K562 (cell line): ENCODE data around the gene CERS6. TPM values are rescaled to one million over a fixed set of nuclear protein-coding genes. Genes with fewer than 3 reads are reported as not detected.

Experiments
- ATAC-seq: fragments of 200-7000 bp; cut with Tn5 transposase; 3 replicates; pipeline ENCODE4 v1.9.1; 2020; ENCODE audit warnings: moderate library complexity
- BruUV-seq: library from RNA; stranded (reverse); fragments of 400-500 nt; replicated peaks from 2 replicates; lab custom pipeline; 2021; lab: Mats Ljungman, UMichigan
- CTCF ChIA-PET: fragments of 300-600 bp; formaldehyde crosslinking; extraction: SDS; loops from one replicate; lab custom pipeline; 2021; ENCODE audit warnings: low intra/inter-chr PET ratio; lab: Yijun Ruan, JAX
- POLR2A ChIA-PET: fragments of 300-600, 350-650 bp; sonication (Branson Sonifier 250); formaldehyde crosslinking; extraction: SDS; loops from one replicate; lab custom pipeline; 2021; ENCODE audit warnings: antibody characterized with exemption, inconsistent platforms; lab: Yijun Ruan, JAX
- DNase-seq, 4 experiments: peaks; one replicate each; pipeline versions ENCODE4 v3.0.0 to v3.0.0-alpha.2; 2011 to 2018; ENCODE audit warnings: low spot score in 3 of 4, mixed read lengths in 3 of 4; ENCODE audit errors: extremely low read depth in 1 of 4
- FAIRE-seq: peaks from 2 replicates; lab custom pipeline; 2011; peaks lifted over from hg19 to GRCh38; lab: Jason Lieb, UNC
- H2AFZ ChIP-seq: 2 replicates; pipeline ENCODE4 v1.6.0; 2011; ENCODE audit warnings: low read depth, low read length, control low read depth, inconsistent platforms
- H3K27ac ChIP-seq: fragments of 200-600 bp; 3 replicates; pipeline ENCODE4 v1.8.0; 2011; ENCODE audit warnings: low read depth, mild to moderate bottlenecking, control low read depth, inconsistent platforms, low read length, moderate library complexity, mixed read lengths; ENCODE audit errors: extremely low read depth
- H3K27me3 ChIP-seq, 2 experiments: fragments of 300-600 bp in 1 of 2; 2 replicates in 1 of 2; 3 replicates in 1 of 2; pipeline versions ENCODE4 v1.6.0 to v1.8.0; 2011; ENCODE audit warnings: inconsistent platforms in 2 of 2, low read length in 2 of 2, mild to moderate bottlenecking in 1 of 2, mixed read lengths in 1 of 2, moderate library complexity in 1 of 2; ENCODE audit not compliant: control insufficient read depth in 2 of 2, insufficient read depth in 2 of 2
- H3K36me3 ChIP-seq: fragments of 300-600 bp; 3 replicates; pipeline ENCODE4 v1.8.0; 2011; ENCODE audit warnings: mild to moderate bottlenecking, low read length, inconsistent platforms; ENCODE audit not compliant: control insufficient read depth, insufficient read depth
- H3K4me1 ChIP-seq, 2 experiments: fragments of 200-600 bp in 1 of 2; replicated peaks in 1 of 2; 2 replicates in 1 of 2; 3 replicates in 1 of 2; pipeline versions ENCODE4 v1.5.1 to v1.8.0; 2011; ENCODE audit warnings: inconsistent platforms in 2 of 2, low read length in 2 of 2, mild to moderate bottlenecking in 1 of 2, mixed read lengths in 1 of 2, moderate library complexity in 1 of 2; ENCODE audit not compliant: control insufficient read depth in 2 of 2, insufficient read depth in 2 of 2
- H3K4me2 ChIP-seq: 2 replicates; pipeline ENCODE4 v1.6.1; 2011; ENCODE audit warnings: low read length, control low read depth, inconsistent platforms, mixed read lengths; ENCODE audit not compliant: insufficient read depth
- H3K4me3 ChIP-seq: fragments of 200-600 bp; sonication (generic), shearing (Covaris generic); 2 replicates; pipeline ENCODE4 v1.5.1; 2016; ENCODE audit warnings: control low read depth, inconsistent platforms
- H3K79me2 ChIP-seq: fragments of 200-600 bp; 3 replicates; pipeline ENCODE4 v1.8.0; 2011; ENCODE audit warnings: low read length, inconsistent platforms; ENCODE audit not compliant: control insufficient read depth, insufficient read depth
- H3K9ac ChIP-seq, 2 experiments: 2 replicates each; pipeline versions ENCODE4 v1.6.0 to v1.6.1; 2011; ENCODE audit warnings: low read depth in 2 of 2, low read length in 2 of 2, control low read depth in 1 of 2, inconsistent platforms in 1 of 2, mild to moderate bottlenecking in 1 of 2, mixed read lengths in 1 of 2; ENCODE audit not compliant: insufficient read depth in 1 of 2
- H3K9me1 ChIP-seq: one replicate; pipeline ENCODE4 v1.6.0; 2011; ENCODE audit warnings: inconsistent platforms, mild to moderate bottlenecking, low read length, moderate library complexity; ENCODE audit not compliant: control insufficient read depth, insufficient read depth
- H3K9me3 ChIP-seq: replicated peaks from 2 replicates; pipeline ENCODE4 v1.5.1; 2011; ENCODE audit warnings: low read depth, low read length, inconsistent platforms; ENCODE audit not compliant: control insufficient read depth, insufficient read depth
- H4K20me1 ChIP-seq: replicated peaks from 2 replicates; pipeline ENCODE4 v1.6.1; 2011; ENCODE audit warnings: low read length, inconsistent platforms, mixed read lengths; ENCODE audit not compliant: control insufficient read depth, insufficient read depth
- BRF1 ChIP-seq: IDR thresholded peaks from 3 replicates; pipeline ENCODE4 v1.6.1; 2011; ENCODE audit warnings: borderline replicate concordance, mild to moderate bottlenecking; ENCODE audit not compliant: insufficient read length; ENCODE audit errors: extremely low read depth
- CTCF ChIP-seq, 3 experiments: IDR thresholded peaks in 2 of 3; conservative IDR thresholded peaks in 1 of 3; 2 replicates each; pipeline ENCODE4 v1.5.1; 2011 to 2012; ENCODE audit warnings: low read length in 3 of 3, mild to moderate bottlenecking in 3 of 3, control low read depth in 2 of 3, improper control_type of control experiment in 1 of 3, inconsistent platforms in 1 of 3, low read depth in 1 of 3, mixed read lengths in 1 of 3, moderate library complexity in 1 of 3; ENCODE audit not compliant: insufficient read depth in 2 of 3
- HNRNPLL ChIP-seq: fragments of 200-400 bp; formaldehyde crosslinking; IDR thresholded peaks from 2 replicates; pipeline ENCODE4 v1.6.1; 2017; ENCODE audit warnings: low read length, low read depth, mild to moderate bottlenecking; ENCODE audit not compliant: poor library complexity, severe bottlenecking
- RAD21 ChIP-seq, 2 experiments: fragments of 250-450 bp in 1 of 2; fragments of 450-650 bp in 1 of 2; sonication (Bioruptor Pico) in 1 of 2; formaldehyde crosslinking in 1 of 2; IDR thresholded peaks in 1 of 2; conservative IDR thresholded peaks in 1 of 2; 2 replicates each; pipeline versions ENCODE4 v1.4.0 to v1.8.0; 2020 to 2022; ENCODE audit warnings: mild to moderate bottlenecking in 2 of 2, moderate library complexity in 1 of 2
- SIRT6 ChIP-seq: IDR thresholded peaks from one replicate; pipeline ENCODE4 v1.6.1; 2012; ENCODE audit warnings: low read depth, mild to moderate bottlenecking, control low read depth, inconsistent platforms, low read length, moderate library complexity
- SRSF9 ChIP-seq: fragments of 200-400 bp; formaldehyde crosslinking; IDR thresholded peaks from 2 replicates; pipeline ENCODE4 v1.6.1; 2017; ENCODE audit warnings: low read depth, low read length, borderline replicate concordance
- ZBTB43 ChIP-seq: sonication (generic); formaldehyde crosslinking; IDR thresholded peaks from 2 replicates; pipeline ENCODE4 v1.8.0; 2023; ENCODE audit warnings: mild to moderate bottlenecking, missing genetic modification reagents
- ZNF586 ChIP-seq: fragments of 450-650 bp; formaldehyde crosslinking; conservative IDR thresholded peaks from 2 replicates; pipeline ENCODE4 v1.4.0; 2020; ENCODE audit warnings: mild to moderate bottlenecking, moderate library complexity
- ZNF79 ChIP-seq: fragments of 250-450 bp; sonication (Bioruptor Pico); IDR thresholded peaks from 2 replicates; pipeline ENCODE4 v1.4.0; 2020; ENCODE audit warnings: low read depth, mild to moderate bottlenecking, moderate library complexity
- whole genome bisulfite sequencing: fragments of 100-300 bp; shearing (Covaris generic); methylation state at CpG from one replicate; pipeline ENCODE4 v1.1.6; 2016; ENCODE audit warnings: low coverage, mixed read lengths; ENCODE audit not compliant: insufficient coverage; ENCODE audit errors: missing lambda C conversion rate; 5-methylcytosine and 5-hydroxymethylcytosine counted together
- in situ Hi-C: fragments of 300-500 bp; cut with MboI; formaldehyde crosslinking; loops from 4 replicates; pipeline ENCODE4 v1.15.0; 2018; ENCODE audit warnings: inconsistent platforms, mixed read lengths
- intact Hi-C: fragments of 100-400 bp; cut with micrococcal nuclease; formaldehyde crosslinking; loops from 2 replicates; pipeline ENCODE4 v1.14.2; 2022
- polyA plus RNA-seq, 8 experiments: library from polyadenylated mRNA; depleted of rRNA in 4 of 8; stranded (reverse) in 5 of 8; unstranded in 3 of 8; fragments of >200 nt; fragmentation: Nextera tagmentation in 2 of 8; fragmentation: Illumina TruSeq in 1 of 8; extraction: Ambion mirVana in 2 of 8; extraction: Trizol in 1 of 8; gene quantifications; 2 replicates each; pipeline versions ENCODE4 v1.2.1 to v1.2.3, GENCODE V29; 2011 to 2014; ENCODE audit warnings: inconsistent platforms in 1 of 8, missing spikeins in 1 of 8
- total RNA-seq, 7 experiments: library from RNA; depleted of rRNA in 6 of 7; stranded (reverse); fragments of >200 nt in 6 of 7; fragmentation: Illumina TruSeq in 2 of 7; extraction: Trizol in 2 of 7; gene quantifications; 2 replicates each; pipeline versions ENCODE4 v1.2.1 to v1.2.3, GENCODE V29; 2011 to 2021; ENCODE audit warnings: low replicate concordance in 1 of 7

CERS6 gene
- total and polyA plus RNA-seq, 9 of the 15 experiments (the other 6 are each of a cell fraction or from before 2014, with no cell fraction given): 1.6 to 13.6 (median 11.4) TPM

- ATAC-seq (peak; percentile 78), FAIRE-seq (peak; percentile 71), DNase-seq (peak; percentile 41 to 60 (median 46))
- peaks cover 0 to 17% of the 10 kb centered on the region in 2 experiments; a peak in 3 of 5 replicates for H3K4me1 ChIP-seq
- H2AFZ ChIP-seq: no peak overlapping the region
- no peak overlapping the region for H3K4me2 ChIP-seq
- ChIA-PET POLR2A (interaction anchor here (0.5 to 0.8 kb wide), 2 partner anchors 13 to 38 kb away, joined by 3 read pairs; partner anchors contain the start of gene CERS6), CTCF (no interaction called here)
- H3K9me3 ChIP-seq: no peaks in the 10 kb centered on the region
- H4K20me1 ChIP-seq: no peaks in the 10 kb centered on the region
- intact Hi-C loops: loop anchor here (2.0 to 5.0 kb wide), 2 partner anchors 147 to 193 kb away; no protein-coding TSS in a partner anchor
- H3K9me1 ChIP-seq: no peaks in the 10 kb centered on the region
- no peak overlapping the region for H3K4me3 ChIP-seq
- peaks cover 25% of the 10 kb centered on the region for H3K79me2 ChIP-seq
- BruUV-seq: no TSS peak
- no peaks in the 10 kb centered on the region for H3K36me3 ChIP-seq
- no peak overlapping the region for H3K9ac ChIP-seq
- TF ChIP-seq BRF1 (no peak), SIRT6 (no peak), HNRNPLL (no peak), CTCF (IDR thresholded peaks at IDR 0.05 in 2 of 3, conservative IDR thresholded peaks at IDR 0.05 in 1 of 3; ENCODE audit: insufficient read depth in 2 of 3, low read depth in 1 of 3, low read length in 3 of 3) (peak; percentile 45 to 62 (median 61); a peak in 5 of 6 replicates), SRSF9 (no peak), ZNF586 (CRISPR knock-in tag) (no peak), ZNF79 (CRISPR knock-in tag) (no peak), RAD21 (CRISPR knock-in tag; conservative IDR thresholded peaks at IDR 0.05 in 1 of 2, IDR thresholded peaks at IDR 0.05 in 1 of 2) (peak in 1 of 2 experiments; percentile 44; a peak in 2 of 4 replicates), ZBTB43 (no peak)
- H3K27ac ChIP-seq: no peak overlapping the region
- H3K27me3 ChIP-seq: no peaks in the 10 kb centered on the region
- 34% methylated on average over 7 of the region's 7 CpGs for WGBS
- in situ Hi-C loops: no loop called here
Measured at GRCh38 chr2:168494190-168494711, 38.2 kb downstream of the CERS6 start.
